ENCODE measurements around the gene CDT1.

DNA sequence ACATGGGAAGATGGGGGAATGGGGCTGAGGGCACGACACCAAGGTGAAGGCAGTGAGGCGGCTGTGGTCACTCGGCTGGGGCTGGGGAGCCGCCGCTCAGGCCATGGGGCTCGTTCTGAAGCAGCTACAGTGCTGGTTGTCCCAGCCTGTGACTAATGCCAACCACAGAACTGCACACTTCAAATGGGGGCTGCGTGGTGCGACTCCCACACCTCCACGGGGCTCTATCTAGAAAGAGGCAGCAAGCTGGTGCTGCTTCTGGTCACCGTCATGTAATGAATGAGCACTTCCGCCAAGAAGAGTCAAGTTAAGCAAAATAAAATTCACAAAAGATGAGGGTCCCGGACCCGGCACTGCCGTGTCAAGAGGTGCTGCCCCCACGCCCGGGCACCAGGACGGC lies 33.2 kb downstream of the CDT1 start:
- TF ChIP-seq, protein P1, sequence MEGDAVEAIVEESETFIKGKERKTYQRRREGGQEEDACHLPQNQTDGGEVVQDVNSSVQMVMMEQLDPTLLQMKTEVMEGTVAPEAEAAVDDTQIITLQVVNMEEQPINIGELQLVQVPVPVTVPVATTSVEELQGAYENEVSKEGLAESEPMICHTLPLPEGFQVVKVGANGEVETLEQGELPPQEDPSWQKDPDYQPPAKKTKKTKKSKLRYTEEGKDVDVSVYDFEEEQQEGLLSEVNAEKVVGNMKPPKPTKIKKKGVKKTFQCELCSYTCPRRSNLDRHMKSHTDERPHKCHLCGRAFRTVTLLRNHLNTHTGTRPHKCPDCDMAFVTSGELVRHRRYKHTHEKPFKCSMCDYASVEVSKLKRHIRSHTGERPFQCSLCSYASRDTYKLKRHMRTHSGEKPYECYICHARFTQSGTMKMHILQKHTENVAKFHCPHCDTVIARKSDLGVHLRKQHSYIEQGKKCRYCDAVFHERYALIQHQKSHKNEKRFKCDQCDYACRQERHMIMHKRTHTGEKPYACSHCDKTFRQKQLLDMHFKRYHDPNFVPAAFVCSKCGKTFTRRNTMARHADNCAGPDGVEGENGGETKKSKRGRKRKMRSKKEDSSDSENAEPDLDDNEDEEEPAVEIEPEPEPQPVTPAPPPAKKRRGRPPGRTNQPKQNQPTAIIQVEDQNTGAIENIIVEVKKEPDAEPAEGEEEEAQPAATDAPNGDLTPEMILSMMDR (IDR thresholded peaks at IDR 0.05; ENCODE audit: poor library complexity) = no peak
- no peak for TF ChIP-seq EZH2phosphoT487 (IDR thresholded peaks at IDR 0.05; ENCODE audit: low read depth, severe bottlenecking, unreplicated experiment)
- no peak for TF ChIP-seq EZH2 (IDR thresholded peaks at IDR 0.05; ENCODE audit: borderline replicate concordance)
